ENCODE measurements around the gene TMEM229A. TPM values are rescaled to one million over a fixed set of nuclear protein-coding genes. Genes with fewer than 3 reads are reported as not detected.
"Not testable (repeated sequence)": the region's sequence is repeated elsewhere in the genome, so short reads cannot be mapped to it uniquely, and the experiment has no call there.

The TMEM229A gene
- not detected for total RNA-seq (2013)
- polyA plus RNA-seq (not detected), polyA minus RNA-seq (not detected in 2 replicates), total RNA-seq (0 to 0.90 (median 0) reads per million in 11 experiments)

- TF ChIP-seq, protein P1, sequence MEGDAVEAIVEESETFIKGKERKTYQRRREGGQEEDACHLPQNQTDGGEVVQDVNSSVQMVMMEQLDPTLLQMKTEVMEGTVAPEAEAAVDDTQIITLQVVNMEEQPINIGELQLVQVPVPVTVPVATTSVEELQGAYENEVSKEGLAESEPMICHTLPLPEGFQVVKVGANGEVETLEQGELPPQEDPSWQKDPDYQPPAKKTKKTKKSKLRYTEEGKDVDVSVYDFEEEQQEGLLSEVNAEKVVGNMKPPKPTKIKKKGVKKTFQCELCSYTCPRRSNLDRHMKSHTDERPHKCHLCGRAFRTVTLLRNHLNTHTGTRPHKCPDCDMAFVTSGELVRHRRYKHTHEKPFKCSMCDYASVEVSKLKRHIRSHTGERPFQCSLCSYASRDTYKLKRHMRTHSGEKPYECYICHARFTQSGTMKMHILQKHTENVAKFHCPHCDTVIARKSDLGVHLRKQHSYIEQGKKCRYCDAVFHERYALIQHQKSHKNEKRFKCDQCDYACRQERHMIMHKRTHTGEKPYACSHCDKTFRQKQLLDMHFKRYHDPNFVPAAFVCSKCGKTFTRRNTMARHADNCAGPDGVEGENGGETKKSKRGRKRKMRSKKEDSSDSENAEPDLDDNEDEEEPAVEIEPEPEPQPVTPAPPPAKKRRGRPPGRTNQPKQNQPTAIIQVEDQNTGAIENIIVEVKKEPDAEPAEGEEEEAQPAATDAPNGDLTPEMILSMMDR (IDR thresholded peaks at IDR 0.05), result no peak
- Histone ChIP-seq H3K27ac (ENCODE audit: low read depth in 1 of 2, low read length in 2 of 2) (no peak within 1 kb of the TSS), H3K4me2 (replicated peaks; ENCODE audit: extremely low read depth, low read length, poor library complexity, severe bottlenecking) (no peak within 1 kb of the TSS), H3K36me3 (replicated peaks in 1 of 2; ENCODE audit: control insufficient read depth in 1 of 2, insufficient read depth in 2 of 2, low read length in 2 of 2) (no peaks in the 10 kb centered on the region), H4K20me1 (ENCODE audit: insufficient read depth, low read length) (no peaks in the 10 kb centered on the region), H3K9ac (ENCODE audit: insufficient read depth, low read length, poor library complexity, severe bottlenecking) (no peak within 1 kb of the TSS), H3K79me2 (ENCODE audit: insufficient read depth, low read length) (no peaks in the 10 kb centered on the region), H3K9me3 (replicated peaks in 1 of 2; ENCODE audit: control insufficient read depth in 1 of 2, insufficient read depth in 1 of 2, low read length in 2 of 2) (no peaks in the 10 kb centered on the region), H2AFZ (ENCODE audit: insufficient read depth, low read depth, low read length, poor library complexity, severe bottlenecking) (no peak within 1 kb of the TSS), H3K27me3 (ENCODE audit: control insufficient read depth in 2 of 2, insufficient read depth in 2 of 2, low read length in 2 of 2) (peaks cover 45 to 57% of the 10 kb centered on the region in 2 donors), H3K4me1 (ENCODE audit: control insufficient read depth in 1 of 2, insufficient read depth in 2 of 2, low read length in 2 of 2) (no peaks in the 10 kb centered on the region), H3K4me3 (replicated peaks in 1 of 3; ENCODE audit: low read depth in 2 of 3, low read length in 3 of 3) (no peak within 1 kb of the TSS)
- peaks cover 0 to 4% of the 10 kb centered on the region in 2 donors for H3K36me3 Mint-ChIP-seq
- WGBS (ENCODE audit: insufficient coverage), result under 1% methylated on average over 87 of the region's 87 CpGs
- peaks cover 46 to 53% (median 50%) of the 10 kb centered on the region in 3 donors for H3K27me3 Mint-ChIP-seq (ENCODE audit: low read depth in 3 of 3)
- H3K27ac Mint-ChIP-seq, result no peak within 1 kb of the TSS
- H3K9me3 Mint-ChIP-seq, result peaks cover 0 to 13% (median 9%) of the 10 kb centered on the region in 7 donors
- DNase-seq, result no peak
- H3K4me1 Mint-ChIP-seq, result peaks cover 4% of the 10 kb centered on the region
- intact Hi-C loops (cut with micrococcal nuclease), result no loop called here
- peak within 1 kb of the TSS in 1 of 2 donors; percentile 76 for H3K4me3 Mint-ChIP-seq
Observed at GRCh38 chr7:124032369-124033094, at the start of gene TMEM229A. TMEM229A (minus strand) TSS chr7:124033067; CDS start chr7:124033003, 64 bp downstream.

GRCh38 chr7:124082234-124082633, 49.4 kb upstream of the TMEM229A start:
- H3K4me3 Mint-ChIP-seq; H3K36me3 ChIP-seq (replicated peaks in 1 of 2; ENCODE audit: control insufficient read depth in 1 of 2, insufficient read depth in 2 of 2, low read length in 2 of 2); H3K27me3 Mint-ChIP-seq (ENCODE audit: low read depth in 3 of 3); H3K4me1 Mint-ChIP-seq; H3K4me3 ChIP-seq (replicated peaks in 1 of 3; ENCODE audit: low read depth in 2 of 3, low read length in 3 of 3); H3K9ac ChIP-seq (ENCODE audit: insufficient read depth, low read length, poor library complexity, severe bottlenecking); H3K27me3 ChIP-seq (ENCODE audit: control insufficient read depth in 2 of 2, insufficient read depth in 2 of 2, low read length in 2 of 2); H3K79me2 ChIP-seq (ENCODE audit: insufficient read depth, low read length); H4K20me1 ChIP-seq (ENCODE audit: insufficient read depth, low read length); H3K9me3 ChIP-seq (replicated peaks in 1 of 2; ENCODE audit: control insufficient read depth in 1 of 2, insufficient read depth in 1 of 2, low read length in 2 of 2); H3K27ac ChIP-seq (ENCODE audit: low read depth in 1 of 2, low read length in 2 of 2); H3K4me1 ChIP-seq (ENCODE audit: control insufficient read depth in 1 of 2, insufficient read depth in 2 of 2, low read length in 2 of 2); H3K9me3 Mint-ChIP-seq; H3K36me3 Mint-ChIP-seq; intact Hi-C loops (cut with micrococcal nuclease); DNase-seq; H3K4me2 ChIP-seq (replicated peaks; ENCODE audit: extremely low read depth, low read length, poor library complexity, severe bottlenecking); H3K27ac Mint-ChIP-seq; H2AFZ ChIP-seq (ENCODE audit: insufficient read depth, low read depth, low read length, poor library complexity, severe bottlenecking): not testable (repeated sequence)
- 100% methylated on average over 6 of the region's 8 CpGs for WGBS (ENCODE audit: insufficient coverage)
